Measurements from ENCODE around the gene SRRM3.

SRRM3 gene

GRCh38 chr7:76261931-76262330, 60.2 kb downstream of the SRRM3 start:
- H3K4me2 ChIP-seq (ENCODE audit: low read length): no peak overlapping the region
- H3K27ac ChIP-seq (ENCODE audit: low read depth, low read length, poor library complexity, severe bottlenecking): no peak overlapping the region
- no peaks in the 10 kb centered on the region for H3F3A ChIP-seq (ENCODE audit: insufficient read depth, low read length)
- H3K9ac ChIP-seq (ENCODE audit: low read length): no peak overlapping the region
- H3K27me3 ChIP-seq (ENCODE audit: insufficient read depth, low read length): no peaks in the 10 kb centered on the region
- TF ChIP-seq CTCF (IDR thresholded peaks at IDR 0.05; ENCODE audit: low read length) (no peak), EZH2 (IDR thresholded peaks at IDR 0.05; ENCODE audit: borderline replicate concordance, low read length) (no peak)
- H3K79me2 ChIP-seq (ENCODE audit: insufficient read depth, low read length): no peaks in the 10 kb centered on the region
- H4K20me1 ChIP-seq (ENCODE audit: insufficient read depth, low read length): no peaks in the 10 kb centered on the region
- H3K9me2 ChIP-seq (ENCODE audit: low read depth, low read length): no peaks in the 10 kb centered on the region
- H2AFZ ChIP-seq (ENCODE audit: low read length): no peak overlapping the region
- no peaks in the 10 kb centered on the region for H3K4me1 ChIP-seq (ENCODE audit: insufficient read depth, low read length, severe bottlenecking)
- no peaks in the 10 kb centered on the region for H3K9me3 ChIP-seq (ENCODE audit: low read length)
- no peaks in the 10 kb centered on the region for H3K36me3 ChIP-seq (ENCODE audit: insufficient read depth, low read length)
- H3K4me3 ChIP-seq (ENCODE audit: low read depth, low read length, poor library complexity, severe bottlenecking): no peak overlapping the region

GRCh38 chr7:76262683-76263402, 61.1 kb downstream of the SRRM3 start:
- Histone ChIP-seq H3K9me2 (ENCODE audit: low read depth, low read length) (no peaks in the 10 kb centered on the region), H3K4me1 (ENCODE audit: insufficient read depth, low read length, severe bottlenecking) (no peaks in the 10 kb centered on the region), H3K4me3 (ENCODE audit: low read depth, low read length, poor library complexity, severe bottlenecking) (no peak overlapping the region), H3K27me3 (ENCODE audit: insufficient read depth, low read length) (no peaks in the 10 kb centered on the region), H3K9me3 (ENCODE audit: low read length) (no peaks in the 10 kb centered on the region), H3F3A (ENCODE audit: insufficient read depth, low read length) (no peaks in the 10 kb centered on the region), H3K9ac (ENCODE audit: low read length) (no peak overlapping the region), H3K36me3 (ENCODE audit: insufficient read depth, low read length) (no peaks in the 10 kb centered on the region), H2AFZ (ENCODE audit: low read length) (no peak overlapping the region), H3K79me2 (ENCODE audit: insufficient read depth, low read length) (no peaks in the 10 kb centered on the region), H4K20me1 (ENCODE audit: insufficient read depth, low read length) (no peaks in the 10 kb centered on the region), H3K4me2 (ENCODE audit: low read length) (no peak overlapping the region), H3K27ac (ENCODE audit: low read depth, low read length, poor library complexity, severe bottlenecking) (no peak overlapping the region)
- TF ChIP-seq EZH2 (IDR thresholded peaks at IDR 0.05; ENCODE audit: borderline replicate concordance, low read length): no peak
- TF ChIP-seq CTCF (IDR thresholded peaks at IDR 0.05; ENCODE audit: low read length): peak; percentile 92

GRCh38 chr7:76265299-76265698, 63.6 kb downstream of the SRRM3 start:
- H3K4me3 ChIP-seq (ENCODE audit: low read depth, low read length, poor library complexity, severe bottlenecking): no peak overlapping the region
- no peaks in the 10 kb centered on the region for H4K20me1 ChIP-seq (ENCODE audit: insufficient read depth, low read length)
- no peaks in the 10 kb centered on the region for H3K27me3 ChIP-seq (ENCODE audit: insufficient read depth, low read length)
- no peaks in the 10 kb centered on the region for H3K9me3 ChIP-seq (ENCODE audit: low read length)
- no peak for TF ChIP-seq CTCF (IDR thresholded peaks at IDR 0.05; ENCODE audit: low read length)
- TF ChIP-seq EZH2 (IDR thresholded peaks at IDR 0.05; ENCODE audit: borderline replicate concordance, low read length): no peak
- H3F3A ChIP-seq (ENCODE audit: insufficient read depth, low read length): no peaks in the 10 kb centered on the region
- H3K27ac ChIP-seq (ENCODE audit: low read depth, low read length, poor library complexity, severe bottlenecking): no peak overlapping the region
- no peaks in the 10 kb centered on the region for H3K9me2 ChIP-seq (ENCODE audit: low read depth, low read length)
- H3K4me2 ChIP-seq (ENCODE audit: low read length): no peak overlapping the region
- H2AFZ ChIP-seq (ENCODE audit: low read length): no peak overlapping the region
- no peaks in the 10 kb centered on the region for H3K79me2 ChIP-seq (ENCODE audit: insufficient read depth, low read length)
- no peaks in the 10 kb centered on the region for H3K4me1 ChIP-seq (ENCODE audit: insufficient read depth, low read length, severe bottlenecking)
- no peak overlapping the region for H3K9ac ChIP-seq (ENCODE audit: low read length)
- no peaks in the 10 kb centered on the region for H3K36me3 ChIP-seq (ENCODE audit: insufficient read depth, low read length)

Measured in OCI-LY1 (cell line).